Measurements from ENCODE around the gene ATP6V0E1. TPM values are rescaled to one million over a fixed set of nuclear protein-coding genes. Genes with fewer than 3 reads are reported as not detected.
"Not testable (repeated sequence)": the region's sequence is repeated elsewhere in the genome, so short reads cannot be mapped to it uniquely, and the experiment has no call there.

The ATP6V0E1 gene
- total and polyA plus RNA-seq, 2 donors, result 118 to 324 TPM

DNA sequence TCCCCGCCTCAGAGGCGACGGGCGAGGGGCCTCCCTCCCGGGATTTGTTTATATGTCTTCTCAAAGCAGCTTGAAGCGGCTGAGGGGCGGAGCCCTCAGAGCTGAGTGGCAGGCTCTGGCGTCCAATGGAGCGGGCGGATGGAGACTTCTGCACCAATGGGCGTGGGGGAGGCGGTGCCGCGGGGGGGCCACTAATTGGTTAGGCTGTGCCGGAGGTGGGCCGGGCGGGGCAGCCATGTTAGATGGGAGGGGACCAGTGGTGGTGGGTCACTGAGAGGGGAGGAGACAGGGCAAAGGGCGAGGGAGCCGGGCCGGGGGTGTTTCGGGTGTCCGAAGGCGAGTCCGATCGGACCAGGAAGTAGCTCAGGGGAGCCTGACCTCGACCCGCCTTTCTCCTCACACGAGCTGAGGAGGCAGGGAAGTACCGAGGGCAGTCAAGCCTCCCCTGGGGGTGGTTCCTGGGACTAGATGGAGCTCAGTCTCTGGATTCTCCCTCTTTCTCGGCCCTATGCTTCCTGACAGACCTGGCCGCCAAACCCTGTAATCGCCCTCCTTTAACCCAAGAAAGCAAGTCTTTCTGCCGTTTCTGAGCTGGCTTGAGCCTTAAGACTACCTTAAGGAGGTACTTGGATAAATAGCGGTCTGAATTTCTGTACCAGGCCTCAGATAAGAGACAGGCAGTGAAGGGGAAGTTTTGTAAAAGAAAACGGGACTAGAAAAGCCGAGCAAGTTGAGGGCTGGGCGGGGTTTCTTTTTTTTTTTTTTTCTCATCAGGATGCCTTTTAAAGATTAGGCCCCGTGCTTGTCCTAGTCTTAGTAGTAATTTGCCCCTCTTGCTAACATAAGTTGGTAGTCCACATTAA is 73.7 kb downstream of the ATP6V0E1 start:
- DNase-seq (ENCODE audit: extremely low spot score), result peak; percentile 95
- Histone ChIP-seq H3K4me1 (ENCODE audit: insufficient read depth) (no peaks in the 10 kb centered on the region), H3K4me3 (ENCODE audit: low read depth, low read length) (peak overlapping the region; percentile 100), H3K27ac (ENCODE audit: low read depth) (peak overlapping the region; percentile 93), H3K36me3 (ENCODE audit: insufficient read depth) (no peaks in the 10 kb centered on the region)
- under 1% methylated on average over 38 of the region's 38 CpGs for WGBS

DNA sequence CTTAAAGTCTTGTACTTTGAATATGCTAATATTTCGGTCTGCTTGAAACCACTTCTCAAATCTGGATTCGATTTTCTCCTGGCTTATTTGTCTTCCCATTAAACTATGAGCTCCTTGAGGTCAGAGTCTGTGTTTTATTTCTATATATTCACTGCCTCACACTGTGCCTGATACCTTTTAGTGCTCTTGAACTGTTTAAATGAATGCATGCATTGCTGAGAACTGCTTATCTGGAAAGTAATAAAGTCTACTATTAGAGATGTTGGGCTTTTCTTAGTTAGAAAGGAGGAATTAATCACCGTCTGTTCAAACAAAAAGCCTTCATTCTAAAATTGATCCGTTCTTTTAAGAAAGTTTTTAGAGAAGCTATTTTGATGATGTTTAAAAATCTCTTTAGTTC is 78.6 kb downstream of the ATP6V0E1 start:
- no peaks in the 10 kb centered on the region for H3K4me1 ChIP-seq (ENCODE audit: insufficient read depth)
- WGBS, result 87% methylated on average over 4 of the region's 4 CpGs
- no peak overlapping the region for H3K27ac ChIP-seq (ENCODE audit: low read depth)
- no peak overlapping the region for H3K4me3 ChIP-seq (ENCODE audit: low read depth, low read length)
- no peak for DNase-seq (ENCODE audit: extremely low spot score)
- H3K36me3 ChIP-seq (ENCODE audit: insufficient read depth), result peaks cover 2% of the 10 kb centered on the region

DNA sequence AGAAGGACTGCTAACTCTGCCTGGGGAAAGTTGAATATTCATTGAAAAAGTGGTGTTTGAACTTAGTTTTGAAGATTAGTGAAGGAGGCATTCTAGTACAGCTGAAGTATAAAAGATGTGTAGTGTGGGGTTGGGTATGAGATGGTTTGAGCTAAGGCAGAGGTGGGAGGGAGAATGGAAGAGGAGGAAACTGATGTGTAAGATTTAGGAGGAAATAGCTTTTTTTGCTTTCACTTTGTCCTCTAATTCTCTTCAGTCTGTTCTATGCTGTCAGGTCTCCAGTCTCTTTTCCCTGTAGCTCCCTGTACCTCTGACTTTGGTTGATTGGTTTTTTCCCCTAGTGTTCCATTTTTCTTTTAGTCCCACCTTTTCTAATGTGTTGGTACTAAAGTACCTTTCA is 81.6 kb downstream of the ATP6V0E1 start:
- Histone ChIP-seq H3K4me3 (ENCODE audit: low read depth, low read length) (no peak overlapping the region), H3K4me1 (ENCODE audit: insufficient read depth) (no peaks in the 10 kb centered on the region), H3K36me3 (ENCODE audit: insufficient read depth) (peaks cover 2% of the 10 kb centered on the region), H3K27ac (ENCODE audit: low read depth) (no peak overlapping the region)
- DNase-seq (ENCODE audit: extremely low spot score), result no peak

- H3K27ac ChIP-seq (ENCODE audit: low read depth), result no peak overlapping the region
- 79% methylated on average over 7 of the region's 7 CpGs for WGBS
- peaks cover 2% of the 10 kb centered on the region for H3K36me3 ChIP-seq (ENCODE audit: insufficient read depth)
- DNase-seq (ENCODE audit: extremely low spot score), result no peak
- H3K4me3 ChIP-seq (ENCODE audit: low read depth, low read length), result no peak overlapping the region
- no peaks in the 10 kb centered on the region for H3K4me1 ChIP-seq (ENCODE audit: insufficient read depth)
These were observed 86.1 kb downstream of the ATP6V0E1 start for GRCh38 chr5:173069671-173070070.

- no peak overlapping the region for H3K4me3 ChIP-seq (ENCODE audit: low read depth, low read length)
- H3K36me3 ChIP-seq (ENCODE audit: insufficient read depth), result no peaks in the 10 kb centered on the region
- 84% methylated on average over 5 of the region's 5 CpGs for WGBS
- H3K27ac ChIP-seq (ENCODE audit: low read depth), result no peak overlapping the region
- DNase-seq (ENCODE audit: extremely low spot score), result no peak
- no peaks in the 10 kb centered on the region for H3K4me1 ChIP-seq (ENCODE audit: insufficient read depth)
These were observed 91.7 kb downstream of the ATP6V0E1 start for GRCh38 chr5:173075137-173075843.

DNA sequence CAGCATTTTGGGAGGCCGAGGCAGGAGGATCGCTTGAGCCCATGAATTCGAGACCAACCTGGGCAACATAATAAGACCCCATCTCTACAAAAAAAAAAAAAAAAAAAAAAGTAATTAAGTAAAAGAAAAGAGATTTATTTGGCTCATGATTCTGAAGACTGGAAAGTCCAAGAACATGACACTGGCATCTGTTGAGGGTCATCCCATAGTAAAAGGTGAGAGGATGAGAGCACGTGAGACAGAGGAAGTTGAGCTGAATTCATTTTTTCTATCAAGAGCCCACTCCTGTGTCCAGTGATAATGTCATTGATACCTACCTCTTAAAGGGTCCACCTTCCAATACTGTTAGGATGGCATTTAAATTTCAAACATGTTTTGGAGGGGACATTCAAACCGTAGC is 92.4 kb downstream of the ATP6V0E1 start:
- 96% methylated on average over 5 of the region's 5 CpGs for WGBS

GRCh38 chr5:173076471-173076870 is 92.9 kb downstream of the ATP6V0E1 start:
- H3K36me3 ChIP-seq (ENCODE audit: insufficient read depth); H3K4me3 ChIP-seq (ENCODE audit: low read depth, low read length); H3K27ac ChIP-seq (ENCODE audit: low read depth); DNase-seq (ENCODE audit: extremely low spot score); H3K4me1 ChIP-seq (ENCODE audit: insufficient read depth): not testable (repeated sequence)
- WGBS, result 95% methylated on average over 4 of the region's 4 CpGs

More for the DNA sequence above, 92.4 kb downstream of the ATP6V0E1 start:
- H3K4me1 ChIP-seq (ENCODE audit: insufficient read depth), result no peaks in the 10 kb centered on the region
- H3K27ac ChIP-seq (ENCODE audit: low read depth), result no peak overlapping the region
- H3K4me3 ChIP-seq (ENCODE audit: low read depth, low read length), result no peak overlapping the region
- H3K36me3 ChIP-seq (ENCODE audit: insufficient read depth), result no peaks in the 10 kb centered on the region
- DNase-seq (ENCODE audit: extremely low spot score), result no peak

DNA sequence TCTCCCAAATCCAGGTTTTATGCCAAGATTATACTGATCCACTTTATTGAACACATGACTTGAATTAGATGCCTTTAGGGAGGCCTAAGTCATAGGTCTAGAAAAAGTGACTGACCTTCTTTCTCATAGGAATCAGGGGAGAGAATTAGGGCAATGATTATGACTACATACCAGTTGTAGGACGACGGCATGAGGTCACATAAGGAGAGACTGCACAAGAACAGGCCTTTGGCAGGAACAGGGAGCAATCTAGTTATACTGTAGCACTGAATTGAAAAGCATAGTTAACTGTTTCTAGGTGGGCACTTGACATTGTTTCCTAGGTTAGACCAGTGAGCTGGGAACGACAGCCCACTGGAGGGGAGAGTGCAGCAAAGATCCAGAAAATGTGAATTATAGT is 95.3 kb downstream of the ATP6V0E1 start:
- no peak for DNase-seq (ENCODE audit: extremely low spot score)
- 73% methylated on average over 3 of the region's 3 CpGs for WGBS
- H3K4me3 ChIP-seq (ENCODE audit: low read depth, low read length), result no peak overlapping the region
- no peak overlapping the region for H3K27ac ChIP-seq (ENCODE audit: low read depth)
- no peaks in the 10 kb centered on the region for H3K4me1 ChIP-seq (ENCODE audit: insufficient read depth)
- H3K36me3 ChIP-seq (ENCODE audit: insufficient read depth), result peaks cover 2% of the 10 kb centered on the region

Small RNA genes within 50 kb of the gene (small RNA-seq; reads per million reads assigned to genes)
- not detected for gene RF00019
- gene SNORA74B, result 16.6 reads per million, percentile 95 among the genes with 10 or more reads in this experiment

Other genes with a start within 250 kb of the ATP6V0E1 start
- gene DUSP1, start 212.6 kb upstream of the ATP6V0E1 start, total RNA-seq, result 76.4 TPM
- gene DUSP1, start 212.6 kb upstream of the ATP6V0E1 start, polyA plus RNA-seq, result 822 TPM
- 68.5 TPM for gene ERGIC1, start 149.5 kb upstream of the ATP6V0E1 start, total RNA-seq
- 103 TPM for gene ERGIC1, start 149.5 kb upstream of the ATP6V0E1 start, polyA plus RNA-seq
- 24.5 TPM for gene RPL26L1, start 24.3 kb upstream of the ATP6V0E1 start, total RNA-seq
- gene RPL26L1, start 24.3 kb upstream of the ATP6V0E1 start, polyA plus RNA-seq, result 47.4 TPM
- gene CREBRF, start 72.6 kb downstream of the ATP6V0E1 start, total RNA-seq, result 56.4 TPM
- 12.6 TPM for gene CREBRF, start 72.6 kb downstream of the ATP6V0E1 start, polyA plus RNA-seq
- 15.1 TPM for gene BNIP1, start 160.8 kb downstream of the ATP6V0E1 start, total RNA-seq
- gene BNIP1, start 160.8 kb downstream of the ATP6V0E1 start, polyA plus RNA-seq, result 9.5 TPM

Data from urinary bladder (tissue), 4 donors.